ENCODE data around the gene TMEM271.
"Not testable (repeated sequence)": the region's sequence is repeated elsewhere in the genome, so short reads cannot be mapped to it uniquely, and the experiment has no call there.

TMEM271 gene

DNA sequence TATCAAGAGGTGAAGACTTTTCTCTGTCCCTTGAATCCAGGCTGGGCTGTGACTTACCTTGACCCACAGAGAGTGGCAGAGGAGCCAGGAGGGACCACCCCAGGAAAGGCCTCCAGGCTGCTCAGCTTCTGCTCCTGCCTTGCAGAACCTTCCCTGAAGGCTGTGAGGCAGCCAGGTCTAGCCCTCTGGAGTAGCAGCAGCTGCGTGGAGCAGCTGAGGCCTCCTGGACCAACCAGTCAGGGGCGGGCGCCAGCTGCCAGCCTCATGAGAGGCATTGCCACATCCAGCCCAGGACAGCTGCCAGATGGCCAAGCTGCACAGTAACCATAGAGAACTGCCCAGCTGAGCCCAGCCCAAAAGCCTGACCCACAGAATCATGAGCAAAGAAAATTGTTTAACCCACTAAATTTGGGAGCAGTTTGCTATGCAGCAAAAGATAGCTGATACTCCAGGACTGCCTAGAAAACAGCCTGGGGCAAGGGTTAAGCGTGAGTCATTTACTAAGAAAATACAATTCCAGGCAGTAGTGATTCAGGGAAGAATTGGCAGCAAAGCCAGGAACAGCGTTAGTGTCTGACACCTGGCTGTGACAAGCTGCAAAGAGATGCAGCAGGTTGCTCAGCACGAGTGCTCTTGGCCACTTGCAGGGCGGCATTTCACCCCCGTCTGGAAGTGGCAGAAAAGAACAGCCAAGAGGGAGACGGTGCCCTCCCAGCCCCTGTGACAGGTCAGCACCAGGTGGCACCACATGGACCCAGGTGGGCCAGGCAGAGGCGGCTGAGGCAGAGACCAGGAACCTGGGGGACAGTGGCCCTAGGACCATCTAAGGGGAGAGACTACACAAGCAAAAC, 34.5 kb upstream of the TMEM271 start:
- DNase-seq (ENCODE audit: low read depth in 3 of 3), result no peak

DNA sequence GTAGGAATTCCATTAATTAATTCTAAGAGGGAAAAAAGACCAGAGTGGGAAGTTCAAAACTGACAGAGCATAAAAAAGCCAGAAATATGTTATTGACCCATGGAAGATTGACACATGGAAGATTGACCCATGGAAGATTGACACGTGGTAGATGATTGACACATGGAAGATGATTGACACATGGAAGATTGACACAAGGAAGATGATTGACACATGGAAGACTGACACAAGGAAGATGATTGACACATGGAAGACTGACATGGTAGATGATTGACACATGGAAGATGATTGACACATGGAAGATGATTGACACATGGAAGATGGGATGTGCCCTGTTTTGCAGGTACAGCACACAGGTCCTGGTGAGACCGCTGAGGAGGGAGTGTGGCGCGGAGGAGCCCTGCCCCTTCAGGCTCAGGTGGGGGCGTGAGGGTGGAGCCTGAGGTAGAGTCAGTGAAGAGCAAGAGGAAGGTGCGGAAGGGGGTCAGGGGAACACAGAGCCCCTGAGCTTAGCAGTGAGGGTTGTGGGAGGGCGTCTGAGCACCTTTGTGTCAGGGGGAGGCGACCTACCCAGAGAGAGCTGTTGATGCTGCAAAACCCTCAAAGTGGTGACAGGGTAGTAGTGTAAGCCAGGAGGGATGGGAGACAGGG, 33.4 kb upstream of the TMEM271 start:
- no peak for DNase-seq (ENCODE audit: low read depth in 3 of 3)

DNA sequence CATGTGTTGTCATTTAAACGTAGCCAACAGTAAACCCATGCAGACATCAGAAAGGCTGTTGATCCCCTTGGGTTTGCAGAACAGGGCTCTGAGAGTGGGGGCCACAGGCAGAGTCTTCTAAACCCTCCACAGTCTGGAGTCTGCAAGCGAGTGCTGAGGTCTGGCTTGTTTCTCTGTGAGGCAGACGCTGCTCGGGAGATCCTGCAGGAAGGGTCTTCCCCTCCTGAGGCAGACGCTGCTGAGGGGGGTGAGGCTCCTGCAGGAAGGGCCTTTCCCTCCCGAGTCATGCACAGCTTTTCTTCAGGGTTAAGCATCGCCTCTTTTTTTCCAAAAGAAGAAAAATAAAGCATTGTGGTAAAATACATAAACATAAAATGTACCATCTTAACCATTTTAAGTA, 32.1 kb upstream of the TMEM271 start:
- no peak for DNase-seq (ENCODE audit: low read depth in 3 of 3)

DNA sequence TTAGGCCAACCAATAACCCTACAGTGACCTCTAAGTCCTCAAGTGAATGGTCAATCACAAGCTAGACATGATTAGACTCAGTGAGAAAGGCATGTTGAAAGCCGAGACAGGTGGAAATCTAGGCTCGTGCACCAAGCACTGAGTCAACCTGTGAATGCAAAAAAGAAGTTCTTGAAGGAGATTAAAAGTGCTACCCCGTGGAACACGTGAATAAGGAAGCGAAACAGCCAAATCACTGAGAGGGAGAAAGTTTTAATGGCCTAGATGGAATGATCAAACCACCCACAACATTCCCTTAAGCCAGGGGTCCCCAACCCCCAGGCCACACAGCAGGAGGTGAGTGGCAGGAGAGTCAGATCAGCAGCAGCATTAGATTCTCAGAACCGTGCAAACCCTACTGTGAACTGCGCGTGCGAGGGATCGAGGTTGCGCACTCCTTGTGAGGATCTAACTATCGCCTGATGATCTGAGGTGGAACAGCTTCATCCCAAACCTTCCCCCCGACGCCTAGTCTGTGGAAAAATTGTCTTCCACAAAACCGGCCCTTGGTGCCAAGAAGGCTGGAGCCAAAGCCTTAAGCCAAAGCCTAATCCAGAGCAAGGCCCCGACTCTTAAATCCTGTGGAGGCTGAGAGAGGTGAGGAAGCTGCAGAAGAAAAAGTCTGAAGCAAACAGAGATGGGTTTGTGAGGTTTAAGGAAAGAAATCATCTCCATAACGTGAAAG, 29.8 kb upstream of the TMEM271 start:
- DNase-seq (ENCODE audit: low read depth in 3 of 3), result no peak

DNA sequence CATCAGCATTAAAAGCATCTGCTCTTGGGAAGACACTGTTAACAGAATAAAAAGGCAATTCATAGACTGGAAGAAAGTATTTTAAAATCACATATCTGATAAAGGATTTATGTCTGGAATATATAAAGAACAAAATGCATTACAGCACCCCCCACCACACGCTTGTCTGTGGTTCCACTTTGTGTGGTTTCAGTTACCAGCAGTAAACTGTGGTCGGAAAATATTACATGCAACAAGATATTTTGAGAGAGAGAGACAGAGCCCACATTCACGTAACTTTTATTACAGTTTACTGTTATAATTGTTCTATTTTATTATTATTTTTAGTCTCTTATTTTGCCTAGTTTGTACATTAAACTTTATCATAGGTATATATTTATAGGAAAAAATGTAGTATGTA, 28.0 kb upstream of the TMEM271 start:
- no peak for DNase-seq (ENCODE audit: low read depth in 3 of 3)

DNA sequence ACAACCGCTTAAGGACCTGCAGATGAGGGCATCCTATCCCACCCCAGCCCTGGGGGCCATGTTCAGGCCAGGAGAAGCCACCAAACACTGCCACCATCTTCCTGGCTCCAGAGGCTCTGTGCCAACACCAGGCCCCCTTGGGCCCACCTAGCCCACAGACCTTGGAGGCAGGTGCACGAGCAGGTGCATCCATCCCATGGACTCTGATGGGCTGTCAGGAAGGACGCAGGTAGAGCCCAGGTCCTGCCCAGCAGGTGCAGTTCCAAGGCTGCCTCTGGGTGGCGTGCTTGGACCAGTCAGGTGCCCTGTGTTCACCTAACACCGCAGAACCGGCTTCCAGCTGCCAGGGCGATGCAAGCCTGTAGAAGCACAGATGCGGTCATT, 26.5 kb upstream of the TMEM271 start:
- DNase-seq (ENCODE audit: low read depth in 3 of 3), result peak; percentile 57 to 70 (median 57)

DNA sequence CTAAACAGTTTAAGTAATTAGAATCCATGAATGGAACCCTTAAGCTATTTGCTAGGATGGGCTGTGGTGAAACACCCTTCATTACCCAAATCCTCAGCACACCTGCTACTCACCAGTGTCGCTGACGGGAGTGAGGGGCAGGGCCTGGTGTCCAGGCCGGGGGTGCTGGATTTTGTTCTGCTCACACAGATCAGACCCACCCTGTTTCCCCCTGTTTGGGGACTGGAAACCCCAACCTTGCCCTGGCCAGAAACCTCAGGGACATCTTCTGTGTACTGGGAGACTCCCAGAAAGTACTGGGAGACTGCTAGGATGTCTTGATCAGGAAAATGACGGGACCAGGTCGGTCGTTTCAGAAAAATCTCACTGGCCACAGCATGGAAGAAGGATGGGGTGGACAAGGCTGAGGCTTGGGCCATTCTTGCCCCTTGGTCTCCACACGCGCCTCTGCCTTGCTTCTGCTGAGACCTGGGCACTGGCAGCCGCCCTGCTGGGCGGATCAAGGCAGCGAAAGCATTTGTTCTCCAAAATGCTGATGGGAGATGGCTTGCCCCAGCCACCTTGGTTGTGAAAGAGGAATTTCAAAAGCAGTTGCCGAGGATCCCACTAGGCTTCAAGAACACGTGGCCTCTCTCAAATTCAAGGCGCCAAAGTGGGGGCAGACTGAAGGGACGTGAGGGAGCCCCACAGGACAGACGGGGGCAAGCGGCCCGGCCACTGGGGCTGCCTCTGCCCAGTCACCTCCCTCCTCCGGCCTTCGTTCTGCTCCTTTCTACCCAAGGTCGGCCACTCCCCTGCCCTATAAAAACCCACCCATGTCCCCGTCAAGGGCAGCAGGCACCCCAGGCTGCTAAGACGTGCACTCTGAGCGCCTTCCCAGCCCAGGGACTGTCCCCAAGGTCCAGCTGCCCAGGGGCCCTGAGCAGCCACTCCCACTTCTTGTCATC, 25.8 kb upstream of the TMEM271 start:
- no peak for DNase-seq (ENCODE audit: low read depth in 3 of 3)

DNA sequence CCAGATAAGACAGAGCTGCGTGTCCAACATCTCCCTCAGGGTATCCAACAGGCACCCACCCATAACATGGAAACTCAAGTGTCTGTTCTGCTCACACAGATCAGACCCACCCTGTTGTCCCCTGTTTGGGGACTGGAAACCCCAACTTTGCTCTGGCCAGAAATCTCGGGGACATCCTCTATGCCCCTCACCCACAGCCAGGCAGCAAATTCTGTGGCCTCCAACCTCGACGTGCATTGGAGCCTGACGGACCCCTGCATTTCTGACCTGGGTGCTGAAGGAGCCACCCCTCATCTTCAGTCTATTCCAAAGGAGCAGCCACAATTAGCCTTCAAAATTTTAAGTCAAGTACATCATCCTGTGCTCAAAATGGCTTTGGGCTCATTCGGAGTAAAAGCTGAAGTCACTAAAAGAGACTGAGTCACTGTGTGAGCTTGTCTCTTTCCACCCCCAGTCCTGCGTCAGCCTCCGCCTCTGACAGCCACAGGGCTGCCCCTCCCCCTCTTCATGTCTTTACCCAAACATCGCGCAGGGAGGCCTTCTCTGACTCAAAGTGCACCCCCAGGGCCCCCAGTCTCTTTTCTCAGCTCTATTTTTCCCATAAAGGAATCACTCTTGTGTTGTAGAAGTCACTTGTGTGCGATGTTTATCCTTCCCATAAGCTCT, 24.9 kb upstream of the TMEM271 start:
- peak; percentile 21 to 54 (median 52) for DNase-seq (ENCODE audit: low read depth in 3 of 3)

DNA sequence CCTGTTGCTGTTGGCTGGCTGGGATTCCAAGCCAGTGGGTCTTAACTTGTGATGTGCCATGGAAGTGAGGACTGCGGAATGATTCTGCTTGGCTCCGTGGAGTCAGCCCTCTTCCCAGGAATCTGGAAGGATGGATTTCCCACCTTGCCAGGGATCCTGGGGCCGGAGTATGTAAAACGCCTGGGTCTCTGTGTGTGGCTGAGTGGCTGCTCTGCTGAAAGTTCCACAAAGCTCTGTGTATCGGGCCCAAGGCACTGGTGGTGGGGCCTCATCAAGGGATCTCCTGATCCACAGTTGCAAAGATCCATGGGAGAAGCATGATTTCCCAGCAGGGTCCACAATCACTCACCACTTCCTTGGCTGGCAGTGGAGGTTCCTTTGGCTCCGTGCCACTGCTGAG, 24.1 kb upstream of the TMEM271 start:
- DNase-seq (ENCODE audit: low read depth in 3 of 3), result no peak

DNA sequence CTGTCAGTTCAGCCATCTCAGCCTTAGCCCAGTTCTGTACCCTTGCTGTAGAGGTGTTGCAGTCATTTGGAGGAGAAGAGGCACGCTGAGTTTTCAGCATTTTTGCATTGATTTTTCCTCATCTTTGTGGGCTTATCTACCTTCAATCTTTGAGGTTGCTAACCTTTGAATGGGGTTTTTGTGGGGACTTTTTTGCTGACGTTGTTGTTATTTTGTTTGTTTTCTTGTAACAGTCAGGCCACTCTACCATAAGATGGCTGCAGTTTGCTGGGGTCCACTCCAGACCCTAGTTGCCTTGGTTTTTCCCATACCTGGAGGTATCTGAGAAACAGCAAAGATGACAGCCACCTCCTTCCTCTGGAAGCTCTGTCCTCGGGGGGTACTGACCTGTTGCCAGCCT, 22.8 kb upstream of the TMEM271 start:
- DNase-seq (ENCODE audit: low read depth in 3 of 3), result no peak

DNA sequence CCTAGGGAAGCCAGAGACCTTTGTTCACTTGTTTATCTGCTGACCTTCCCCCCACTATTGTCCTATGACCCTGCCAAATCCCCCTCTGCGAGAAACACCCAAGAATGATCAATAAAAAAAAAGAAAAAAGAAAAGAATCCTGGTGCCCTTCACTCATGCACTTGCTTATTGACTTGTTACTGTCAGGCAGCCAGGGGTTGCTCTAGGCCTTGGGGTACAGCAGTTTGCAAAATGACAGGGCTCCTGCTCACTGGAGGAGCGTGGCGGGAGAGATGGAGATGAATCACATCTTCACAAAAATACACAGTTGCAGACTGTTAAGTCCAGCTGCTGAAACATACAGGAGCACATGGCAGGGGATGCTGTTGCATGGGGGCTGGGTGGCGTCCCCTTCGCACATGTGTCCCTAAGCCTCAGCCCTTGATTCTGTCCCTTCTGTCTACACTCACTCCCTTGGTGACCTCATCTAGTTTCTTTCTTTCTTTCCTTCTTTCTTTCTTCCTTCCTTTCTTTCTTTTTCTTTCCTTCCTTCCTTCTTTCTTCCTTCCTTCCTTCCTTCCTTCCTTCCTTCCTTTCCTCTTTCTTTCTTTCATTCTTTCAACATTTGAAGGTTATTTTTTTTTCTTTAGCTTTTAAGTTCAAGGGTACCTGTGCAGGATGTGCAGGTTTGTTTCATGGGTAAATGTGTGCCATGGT, 16.9 kb upstream of the TMEM271 start:
- no peak for DNase-seq (ENCODE audit: low read depth in 3 of 3)

DNA sequence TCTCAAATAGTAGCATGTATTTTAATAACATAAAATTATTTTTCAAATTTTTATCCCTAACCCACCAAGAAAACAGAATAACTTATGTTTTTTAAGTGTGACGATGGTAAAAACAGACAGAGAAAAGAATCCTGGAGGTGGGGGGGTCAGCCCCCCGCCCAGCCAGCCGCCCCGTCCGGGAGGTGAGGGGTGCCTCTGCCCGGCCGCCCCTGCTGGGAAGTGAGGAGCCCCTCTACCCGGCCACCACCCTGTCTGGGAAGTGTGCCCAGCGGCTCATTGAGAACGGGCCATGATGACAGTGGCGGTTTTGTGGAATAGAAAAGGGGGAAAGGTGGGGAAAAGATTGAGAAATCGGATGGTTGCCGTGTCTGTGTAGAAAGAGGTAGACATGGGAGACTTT, 16.1 kb upstream of the TMEM271 start:
- DNase-seq (ENCODE audit: low read depth in 3 of 3), result not testable (repeated sequence)

DNA sequence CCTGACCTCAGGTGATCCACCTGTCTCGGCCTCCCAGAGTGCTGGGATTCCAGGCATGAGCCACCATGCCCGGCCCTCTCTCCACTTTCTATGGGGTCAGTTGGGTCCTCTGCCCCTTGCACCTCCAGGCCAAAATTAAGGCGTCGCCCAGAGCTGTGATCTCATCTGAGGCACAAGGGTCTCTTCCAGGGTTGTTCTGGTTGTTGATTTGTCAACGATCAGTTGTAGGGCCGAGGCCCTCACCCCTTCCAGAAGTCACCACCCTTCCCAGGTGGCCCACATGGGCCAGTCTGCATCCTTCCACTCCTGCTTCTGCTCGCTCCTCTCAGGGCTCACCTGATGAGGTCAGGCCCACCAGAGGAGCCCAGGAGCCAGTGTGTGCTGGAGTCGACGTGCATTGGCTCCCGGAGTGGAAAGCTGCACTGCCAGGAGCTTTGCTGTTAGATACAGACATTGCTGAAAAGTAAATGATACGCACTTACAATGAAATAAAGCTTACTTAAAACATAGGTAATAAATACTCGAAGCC, 14.3 kb upstream of the TMEM271 start:
- no peak for DNase-seq (ENCODE audit: low read depth in 3 of 3)

DNA sequence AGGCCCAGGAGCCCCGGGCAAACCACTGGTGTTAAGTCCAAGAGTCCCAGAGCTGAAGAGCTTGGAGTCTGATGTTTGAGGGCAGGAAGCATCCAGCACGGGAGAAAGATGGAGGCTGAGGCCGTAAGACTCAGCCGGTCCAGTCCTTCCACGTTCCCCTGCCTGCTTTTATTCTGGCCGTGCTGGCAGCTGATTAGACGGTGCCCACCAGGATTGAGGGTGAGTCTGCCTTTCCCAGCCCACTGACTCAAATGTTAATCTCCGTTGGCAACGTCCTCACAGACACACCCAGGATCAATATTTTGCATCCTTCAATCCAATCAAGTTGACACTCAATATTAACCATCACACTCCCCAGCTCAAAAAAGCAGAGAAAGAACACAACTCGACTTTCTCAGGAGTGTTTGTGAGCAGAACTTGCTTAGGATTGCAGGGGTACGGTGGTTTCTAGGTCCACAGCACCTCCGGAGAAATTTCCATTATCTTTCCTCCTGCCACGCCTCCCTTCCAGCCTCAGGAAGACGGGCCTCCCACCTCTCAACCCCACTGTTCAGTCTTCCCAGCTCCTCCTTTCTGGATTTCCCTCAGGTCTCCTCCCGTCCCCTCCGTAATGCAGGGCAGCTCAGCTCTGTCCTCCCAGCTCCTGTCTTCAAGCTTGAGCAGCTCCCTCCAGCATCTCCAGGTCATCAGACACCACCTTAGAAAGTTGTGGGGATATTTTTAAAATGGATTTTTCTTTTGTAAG, 13.3 kb upstream of the TMEM271 start:
- no peak for DNase-seq (ENCODE audit: low read depth in 3 of 3)

DNA sequence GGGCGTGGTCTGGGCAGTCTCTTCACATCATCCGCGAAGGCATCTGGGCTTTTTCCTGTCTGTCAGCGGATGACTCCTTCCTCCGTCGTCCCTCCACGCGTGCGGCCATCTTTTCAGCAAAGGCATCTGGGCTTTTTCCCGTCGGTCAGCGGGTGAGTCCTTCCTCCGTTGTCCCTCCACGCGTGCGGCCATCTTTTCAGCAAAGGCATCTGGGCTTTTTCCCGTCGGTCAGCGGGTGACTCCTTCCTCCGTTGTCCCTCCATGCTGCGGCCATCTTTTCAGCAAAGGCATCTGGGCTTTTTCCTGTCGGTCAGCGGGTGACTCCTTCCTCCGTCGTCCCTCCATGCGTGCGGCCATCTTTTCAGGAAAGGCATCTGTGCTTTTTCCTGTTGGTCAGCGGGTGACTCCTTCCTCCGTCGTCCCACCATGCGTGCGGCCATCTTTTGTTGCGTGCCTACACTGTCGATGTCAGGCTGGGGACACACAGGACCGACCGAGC, 12.3 kb upstream of the TMEM271 start:
- DNase-seq (ENCODE audit: low read depth in 3 of 3), result no peak

DNA sequence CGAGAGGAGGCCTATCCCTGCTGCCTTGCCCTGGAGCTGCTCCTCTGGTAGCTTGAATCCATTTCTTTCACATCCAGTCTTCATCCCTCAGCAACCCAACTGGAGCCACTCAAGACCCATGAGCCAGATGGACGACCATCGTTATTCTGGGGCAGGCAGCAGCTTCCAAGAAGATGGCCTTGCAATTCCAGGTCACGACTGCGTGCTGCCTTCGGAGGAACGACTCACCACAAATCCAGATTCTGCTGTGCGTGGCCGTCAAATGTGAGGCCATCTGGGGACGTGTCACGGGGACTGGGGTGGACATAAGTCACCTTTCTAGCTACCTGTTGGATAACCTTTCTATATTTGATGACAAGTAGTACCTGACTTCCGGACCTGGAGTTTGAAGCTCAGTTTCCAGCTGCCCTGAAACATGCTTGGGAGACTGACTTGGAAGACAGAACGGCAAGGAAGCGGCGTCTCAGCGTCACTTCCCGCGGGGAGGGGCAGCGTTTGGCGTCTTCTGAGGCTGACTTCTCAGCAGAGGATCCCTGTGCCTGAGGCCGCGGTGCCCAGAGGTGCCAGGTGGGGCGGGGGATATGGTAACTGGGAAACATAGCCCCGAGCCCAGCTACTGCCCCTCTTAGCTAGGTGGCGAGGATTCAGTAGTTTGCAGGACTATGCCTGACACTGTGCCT, 11.7 kb upstream of the TMEM271 start:
- no peak for DNase-seq (ENCODE audit: low read depth in 3 of 3)

DNA sequence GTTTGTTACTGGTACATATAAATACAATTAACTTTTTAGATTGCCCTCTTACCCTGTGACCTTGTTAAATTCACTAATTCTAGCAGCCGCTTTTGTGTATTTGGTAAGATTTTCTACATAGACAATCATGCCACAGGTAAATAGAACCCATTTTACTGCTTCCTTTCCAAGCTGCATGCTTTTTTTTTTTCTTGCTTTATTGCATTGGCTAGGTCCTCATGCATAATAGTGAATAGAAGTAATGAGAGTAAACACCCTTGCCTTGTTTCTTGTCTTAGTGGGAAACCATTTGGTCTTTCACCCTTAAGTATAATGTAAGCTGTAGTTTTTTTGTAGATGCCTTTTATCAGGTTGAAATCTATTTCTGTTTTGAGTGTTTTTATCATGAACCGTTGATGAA, 7.7 kb upstream of the TMEM271 start:
- no peak for DNase-seq (ENCODE audit: low read depth in 3 of 3)

DNA sequence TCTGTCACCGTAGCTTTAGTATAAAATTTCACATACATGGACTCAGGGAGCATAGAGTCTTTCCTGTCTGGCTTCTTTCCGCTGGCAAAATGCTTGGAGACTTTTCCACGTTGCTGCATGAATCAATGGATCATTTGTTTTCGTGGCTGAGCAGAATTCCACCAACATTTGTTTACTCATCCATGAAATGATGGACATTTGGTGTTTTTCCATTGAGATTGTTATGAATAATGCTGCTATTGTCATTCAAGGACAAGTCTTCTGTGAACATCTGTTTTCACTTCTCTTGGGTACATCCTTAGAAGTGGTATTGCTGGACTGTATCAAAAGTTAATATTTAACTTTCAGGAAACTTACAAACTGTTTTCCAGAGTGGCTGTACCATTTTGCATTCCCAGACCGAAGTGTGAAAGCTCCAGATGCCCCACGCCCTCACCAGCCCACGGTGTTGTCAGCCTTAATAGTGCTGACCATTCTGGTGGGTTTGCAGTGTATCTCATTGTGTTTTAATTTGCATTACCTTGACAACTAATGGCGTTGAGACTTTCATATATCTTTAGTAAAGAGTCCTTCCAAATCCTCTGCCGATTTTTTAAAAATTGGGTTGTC, 5.8 kb upstream of the TMEM271 start:
- no peak for DNase-seq (ENCODE audit: low read depth in 3 of 3)
